H1 (cell line): Measurements from ENCODE around the gene AMN1. TPM values are rescaled to one million over a fixed set of nuclear protein-coding genes. Genes with fewer than 3 reads are reported as not detected.

Source experiments
- CTCF ChIA-PET: fragments of 300-600 bp; sonication (Branson Sonifier 250); formaldehyde crosslinking; loops from one replicate; lab custom pipeline; 2021; ENCODE audit not compliant: partially characterized antibody; lab: Charles Lee
- POLR2A ChIA-PET: fragments of 300-600 bp; sonication (Branson Sonifier 250); formaldehyde crosslinking; loops from one replicate; lab custom pipeline; 2021; ENCODE audit warnings: inconsistent platforms; ENCODE audit not compliant: partially characterized antibody; lab: Charles Lee
- DNase-seq, 2 experiments: peaks; one replicate each; pipeline versions ENCODE4 v3.0.0 to v3.0.0-alpha.2; 2010 to 2022; ENCODE audit warnings: low spot score in 2 of 2, low read depth in 1 of 2, mixed read lengths in 1 of 2
- FAIRE-seq: peaks from 2 replicates; lab custom pipeline; 2011; peaks lifted over from hg19 to GRCh38; lab: Jason Lieb, UNC
- H2AFZ ChIP-seq: 2 replicates; pipeline ENCODE4 v1.8.1; 2012; ENCODE audit warnings: low read length, inconsistent platforms
- H2AK5ac ChIP-seq: 2 replicates; pipeline ENCODE4 v1.6.1; 2013; ENCODE audit warnings: low read depth, low read length
- H2BK120ac ChIP-seq: replicated peaks from 2 replicates; pipeline ENCODE3; 2013; ENCODE audit warnings: low read depth, low read length, inconsistent platforms
- H2BK12ac ChIP-seq: 2 replicates; pipeline ENCODE4 v1.6.1; 2013; ENCODE audit warnings: low read depth, low read length
- H2BK15ac ChIP-seq: 2 replicates; pipeline ENCODE4 v1.6.1; 2013; ENCODE audit warnings: low read length
- H2BK20ac ChIP-seq: 2 replicates; pipeline ENCODE4 v1.6.1; 2013; ENCODE audit warnings: low read length
- H2BK5ac ChIP-seq: 2 replicates; pipeline ENCODE4 v1.6.1; 2013; ENCODE audit warnings: low read depth, low read length
- H3K14ac ChIP-seq: 2 replicates; pipeline ENCODE4 v1.6.1; 2013; ENCODE audit warnings: inconsistent platforms; ENCODE audit not compliant: insufficient read length
- H3K18ac ChIP-seq: 2 replicates; pipeline ENCODE4 v1.6.1; 2013; ENCODE audit warnings: low read length; ENCODE audit errors: extremely low read depth
- H3K23ac ChIP-seq: 2 replicates; pipeline ENCODE4 v1.6.1; 2013; ENCODE audit warnings: inconsistent platforms; ENCODE audit not compliant: insufficient read length
- H3K23me2 ChIP-seq: 2 replicates; pipeline ENCODE4 v1.6.1; 2013; ENCODE audit warnings: low read depth, low read length
- H3K27ac ChIP-seq: 2 replicates; pipeline ENCODE4 v1.6.1; 2011; ENCODE audit warnings: low read depth, low read length, inconsistent platforms
- H3K27me3 ChIP-seq, 4 experiments: replicated peaks in 1 of 4; 1 replicate in 1 of 4; 2 replicates in 3 of 4; pipeline versions ENCODE4 v1.6.1 to v1.8.1; 2011 to 2013; ENCODE audit warnings: low read length in 3 of 4, mild to moderate bottlenecking in 3 of 4, inconsistent platforms in 2 of 4, mixed read lengths in 2 of 4, moderate library complexity in 1 of 4; ENCODE audit not compliant: control insufficient read depth in 3 of 4, insufficient read depth in 3 of 4; ENCODE audit errors: extremely low read depth in 1 of 4
- H3K36me3 ChIP-seq, 4 experiments: 2 replicates each; pipeline versions ENCODE4 v1.6.1 to v1.8.1; 2011 to 2013; ENCODE audit warnings: mild to moderate bottlenecking in 4 of 4, low read length in 3 of 4, moderate library complexity in 2 of 4, control low read depth in 1 of 4, inconsistent platforms in 1 of 4; ENCODE audit not compliant: insufficient read depth in 4 of 4, control insufficient read depth in 2 of 4
- H3K4ac ChIP-seq: replicated peaks from 2 replicates; pipeline ENCODE3; 2013; ENCODE audit warnings: low read length, low read depth, mixed read lengths, inconsistent platforms; ENCODE audit not compliant: insufficient read length
- H3K4me1 ChIP-seq, 4 experiments: replicated peaks in 1 of 4; 1 replicate in 1 of 4; 2 replicates in 3 of 4; pipeline versions ENCODE4 v1.6.1 to v1.8.1; 2011 to 2013; ENCODE audit warnings: low read length in 3 of 4, inconsistent platforms in 2 of 4, mixed read lengths in 1 of 4; ENCODE audit not compliant: insufficient read depth in 4 of 4, control insufficient read depth in 3 of 4
- H3K4me2 ChIP-seq, 2 experiments: 2 replicates each; pipeline versions ENCODE4 v1.6.1 to v1.8.1; 2011 to 2013; ENCODE audit warnings: low read depth in 2 of 2, low read length in 2 of 2, control low read depth in 1 of 2, inconsistent platforms in 1 of 2, mild to moderate bottlenecking in 1 of 2; ENCODE audit not compliant: insufficient read depth in 1 of 2
- H3K4me3 ChIP-seq, 4 experiments: fragments of 200-600, 300-600 bp in 1 of 4; sonication (generic), shearing (Covaris generic), sonication (Bioruptor Twin) in 1 of 4; 2 replicates each; pipeline versions ENCODE4 v1.5.1 to v1.8.1; 2011 to 2016; ENCODE audit warnings: low read length in 4 of 4, low read depth in 3 of 4, control low read depth in 2 of 4, inconsistent platforms in 2 of 4, mild to moderate bottlenecking in 2 of 4, mixed read lengths in 1 of 4, moderate library complexity in 1 of 4; ENCODE audit not compliant: insufficient read depth in 2 of 4; ENCODE audit errors: extremely low read depth in 1 of 4
- H3K56ac ChIP-seq: replicated peaks from 2 replicates; pipeline ENCODE3; 2013; ENCODE audit warnings: low read depth, mild to moderate bottlenecking, mixed read lengths, low read length, inconsistent platforms; ENCODE audit not compliant: insufficient read length
- H3K79me1 ChIP-seq: 2 replicates; pipeline ENCODE4 v1.6.1; 2013; ENCODE audit warnings: low read depth, low read length, control low read depth
- H3K79me2 ChIP-seq, 2 experiments: 2 replicates each; pipeline versions ENCODE4 v1.6.1 to v1.8.1; 2012 to 2013; ENCODE audit warnings: low read length in 2 of 2, mild to moderate bottlenecking in 2 of 2, inconsistent platforms in 1 of 2; ENCODE audit not compliant: insufficient read depth in 2 of 2, control insufficient read depth in 1 of 2
- H3K9ac ChIP-seq, 4 experiments: replicated peaks in 1 of 4; 1 replicate in 1 of 4; 2 replicates in 3 of 4; pipeline versions ENCODE4 v1.6.1 to v1.8.1; 2011 to 2013; ENCODE audit warnings: low read depth in 3 of 4, low read length in 3 of 4, control low read depth in 2 of 4, mild to moderate bottlenecking in 2 of 4, moderate library complexity in 2 of 4, inconsistent platforms in 1 of 4; ENCODE audit errors: extremely low read depth in 1 of 4
- H3K9me3 ChIP-seq, 2 experiments: 2 replicates each; pipeline versions ENCODE4 v1.6.1 to v1.8.1; 2012 to 2013; ENCODE audit warnings: mild to moderate bottlenecking in 2 of 2, moderate library complexity in 2 of 2, control low read depth in 1 of 2, inconsistent platforms in 1 of 2, low read depth in 1 of 2, low read length in 1 of 2, mixed read lengths in 1 of 2; ENCODE audit not compliant: insufficient read depth in 2 of 2
- H4K20me1 ChIP-seq, 2 experiments: replicated peaks in 1 of 2; 2 replicates each; pipeline versions ENCODE3 to v1.8.1; 2011 to 2013; ENCODE audit warnings: inconsistent platforms in 2 of 2, low read length in 2 of 2, mild to moderate bottlenecking in 1 of 2; ENCODE audit not compliant: insufficient read depth in 2 of 2, control insufficient read depth in 1 of 2
- H4K5ac ChIP-seq: 2 replicates; pipeline ENCODE4 v1.6.1; 2013; ENCODE audit warnings: low read length, low read depth, mixed read lengths, inconsistent platforms; ENCODE audit not compliant: insufficient read length
- H4K8ac ChIP-seq: 2 replicates; pipeline ENCODE4 v1.8.0; 2013; ENCODE audit warnings: mild to moderate bottlenecking, moderate library complexity, low read length, inconsistent platforms; ENCODE audit not compliant: insufficient read depth; ENCODE audit errors: extremely low read depth
- H4K91ac ChIP-seq: replicated peaks from 2 replicates; pipeline ENCODE3; 2013; ENCODE audit warnings: low read length, mixed read lengths, inconsistent platforms; ENCODE audit not compliant: insufficient read length
- KDM5A ChIP-seq: fragments of 200-600 bp; IDR thresholded peaks from 2 replicates; pipeline ENCODE4 v1.7.1; 2012; ENCODE audit warnings: mild to moderate bottlenecking, low read length, inconsistent platforms, mixed read lengths
- WGBS, 2 experiments: shearing (Covaris generic) in 1 of 2; methylation state at CpG; one replicate each; pipeline versions ENCODE4 v1.1.6 to v1.1.7; 2013 to 2015; ENCODE audit warnings: low lambda C conversion rate in 2 of 2, mixed read lengths in 2 of 2, inconsistent platforms in 1 of 2, low coverage in 1 of 2, missing lambda C conversion rate in 1 of 2; ENCODE audit not compliant: insufficient replicate concordance in 2 of 2, insufficient coverage in 1 of 2, insufficient read length in 1 of 2; ENCODE audit errors: extremely low coverage in 1 of 2, missing lambda C conversion rate in 1 of 2; 5-methylcytosine and 5-hydroxymethylcytosine counted together
- polyA plus RNA-seq, 7 experiments: library from polyadenylated mRNA; depleted of rRNA in 3 of 7; stranded (reverse) in 5 of 7; unstranded in 2 of 7; fragments of >200 nt in 5 of 7; fragments of 200-250 nt in 2 of 7; gene quantifications; 1 replicate in 5 of 7; 2 replicates in 1 of 7; 4 replicates in 1 of 7; pipeline versions ENCODE4 v1.2.1 to v1.2.3, GENCODE V29; 2011 to 2013; ENCODE audit warnings: missing spikeins in 2 of 7, mixed read lengths in 2 of 7
- total RNA-seq: library from RNA; stranded (reverse); fragmentation: NEBNext Ultra II Directional; extraction: Animal tissue kit (Norgen Biotek cat#: 25700); gene quantifications from 2 replicates; pipeline ENCODE4 v1.2.1, GENCODE V29; 2021

AMN1 gene
- total and polyA plus RNA-seq, 2 of the 8 experiments (the other 6 are each of a cell fraction or from before 2014, with no cell fraction given): 7.5 to 13.8 TPM

DNA sequence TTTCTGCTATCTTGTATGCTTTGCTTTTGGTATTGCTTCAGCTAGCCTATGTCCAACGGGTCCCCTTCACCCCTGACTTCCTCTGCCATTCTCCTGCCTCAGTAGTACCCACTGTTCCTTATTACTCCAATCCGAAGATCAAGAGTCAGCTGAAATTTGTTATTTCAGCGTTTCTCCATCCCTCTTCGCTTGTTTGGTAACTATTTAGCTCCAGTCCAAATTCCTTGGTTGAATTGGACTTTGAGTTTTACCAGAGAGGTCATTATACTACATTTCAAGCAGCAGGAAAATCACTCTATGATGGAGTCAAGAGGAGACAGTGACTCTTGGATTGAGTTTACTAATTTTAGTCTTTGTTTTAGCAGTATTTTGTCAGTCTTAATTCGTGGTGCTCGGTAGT, 64.8 kb downstream of the AMN1 start:
- POLR2A ChIA-PET: no interaction called here
- no peak for FAIRE-seq

More for the DNA sequence above, 64.8 kb downstream of the AMN1 start:
- DNase-seq: no peak
- H3K36me3 ChIP-seq: peaks cover 0 to 2% (median 0%) of the 10 kb centered on the region in 4 experiments; a peak in 2 of 8 replicates
- no peak overlapping the region for H3K56ac ChIP-seq
- H2BK12ac ChIP-seq: no peak overlapping the region
- no peak overlapping the region for H2BK120ac ChIP-seq
- H3K4me1 ChIP-seq: no peaks in the 10 kb centered on the region
- H3K14ac ChIP-seq: no peak overlapping the region
- no peak overlapping the region for H4K5ac ChIP-seq
- no peak overlapping the region for H2BK5ac ChIP-seq
- peaks cover 9 to 13% of the 10 kb centered on the region in 2 experiments for H3K9me3 ChIP-seq
- no peak overlapping the region for H2BK15ac ChIP-seq
- H4K20me1 ChIP-seq: no peaks in the 10 kb centered on the region
- no peak overlapping the region for H3K9ac ChIP-seq
- H3K4me3 ChIP-seq: no peak overlapping the region
- no peak overlapping the region for H3K27ac ChIP-seq
- H3K23me2 ChIP-seq: peaks cover 4% of the 10 kb centered on the region; the same call in 1 of the 2 replicates
- H2BK20ac ChIP-seq: no peak overlapping the region
- H4K8ac ChIP-seq: no peak overlapping the region
- no peak overlapping the region for H4K91ac ChIP-seq
- H3K79me1 ChIP-seq: no peaks in the 10 kb centered on the region
- no peak overlapping the region for H3K18ac ChIP-seq
- no peak overlapping the region for H3K4me2 ChIP-seq
- no peak overlapping the region for H3K23ac ChIP-seq
- no peaks in the 10 kb centered on the region; a peak in 1 of 7 replicates for H3K27me3 ChIP-seq
- no peak overlapping the region for H3K4ac ChIP-seq
- no peak overlapping the region for H2AFZ ChIP-seq
- no peaks in the 10 kb centered on the region for H3K79me2 ChIP-seq
- 88% methylated on average over 6 of the region's 6 CpGs; no CpG with 5 or more reads in 1 of the 2 experiments for WGBS, 2 experiments
- CTCF ChIA-PET: no interaction called here
- no peak overlapping the region for H2AK5ac ChIP-seq
- no peak for TF ChIP-seq KDM5A
- TF ChIP-seq, all 59 proteins: peak for 0
